Cortex of kidney (tissue), 1 donor: ENCODE data around the gene PDIK1L.

Experiments
- DNase-seq: peaks from one replicate; lab custom pipeline; 2025; lab: John Stamatoyannopoulos, UW

PDIK1L gene

GRCh38 chr1:26111530-26112406, at the start of gene PDIK1L:
Gene PDIK1L, plus strand, starts transcription at chr1:26111824. Its CDS starts 2,485 bp downstream, at chr1:26114309.
- peak; percentile 48 for DNase-seq

GRCh38 chr1:26064553-26064952, 47.1 kb upstream of the PDIK1L start:
- no peak for DNase-seq

- DNase-seq, result no peak
These were observed 45.5 kb upstream of the PDIK1L start for GRCh38 chr1:26066160-26066559.

- DNase-seq, result no peak
These were observed 44.8 kb upstream of the PDIK1L start for GRCh38 chr1:26066857-26067256.

- DNase-seq, result no peak
These were observed 44.2 kb upstream of the PDIK1L start, which contains the start of gene TRIM63 for GRCh38 chr1:26067432-26067911. Gene TRIM63, minus strand, starts transcription at chr1:26067630. Its CDS starts 136 bp downstream, at chr1:26067494.

GRCh38 chr1:26069941-26070295, 41.7 kb upstream of the PDIK1L start:
- no peak for DNase-seq

- DNase-seq, result no peak
These were observed 41.2 kb upstream of the PDIK1L start for GRCh38 chr1:26070296-26070962.

- no peak for DNase-seq
These were observed 40.7 kb upstream of the PDIK1L start for GRCh38 chr1:26070963-26071342.

GRCh38 chr1:26072305-26072704, 39.3 kb upstream of the PDIK1L start:
- no peak for DNase-seq

- DNase-seq, result no peak
These were observed 36.0 kb upstream of the PDIK1L start for GRCh38 chr1:26075421-26076144.

- no peak for DNase-seq
These were observed 34.1 kb upstream of the PDIK1L start for GRCh38 chr1:26077524-26077923.

- DNase-seq, result no peak
These were observed 33.1 kb upstream of the PDIK1L start for GRCh38 chr1:26078286-26079177.

- no peak for DNase-seq
These were observed 32.5 kb upstream of the PDIK1L start for GRCh38 chr1:26079178-26079563.

GRCh38 chr1:26079960-26080814, 31.4 kb upstream of the PDIK1L start:
- no peak for DNase-seq

GRCh38 chr1:26081267-26082019, 30.2 kb upstream of the PDIK1L start:
- no peak for DNase-seq

GRCh38 chr1:26082020-26082350, 29.6 kb upstream of the PDIK1L start:
- no peak for DNase-seq

- DNase-seq, result no peak
These were observed 28.4 kb upstream of the PDIK1L start for GRCh38 chr1:26083208-26083607.

GRCh38 chr1:26084091-26084561, 27.5 kb upstream of the PDIK1L start:
- DNase-seq, result no peak

GRCh38 chr1:26084844-26085243, 26.8 kb upstream of the PDIK1L start:
- no peak for DNase-seq

GRCh38 chr1:26089125-26089524, 22.5 kb upstream of the PDIK1L start:
- no peak for DNase-seq
